ENCODE results near the gene GAPVD1. TPM values are rescaled to one million over a fixed set of nuclear protein-coding genes. Genes with fewer than 3 reads are reported as not detected.

The GAPVD1 gene
- total RNA-seq, 1 donor from 2014 or later = 43.5 TPM

DNA sequence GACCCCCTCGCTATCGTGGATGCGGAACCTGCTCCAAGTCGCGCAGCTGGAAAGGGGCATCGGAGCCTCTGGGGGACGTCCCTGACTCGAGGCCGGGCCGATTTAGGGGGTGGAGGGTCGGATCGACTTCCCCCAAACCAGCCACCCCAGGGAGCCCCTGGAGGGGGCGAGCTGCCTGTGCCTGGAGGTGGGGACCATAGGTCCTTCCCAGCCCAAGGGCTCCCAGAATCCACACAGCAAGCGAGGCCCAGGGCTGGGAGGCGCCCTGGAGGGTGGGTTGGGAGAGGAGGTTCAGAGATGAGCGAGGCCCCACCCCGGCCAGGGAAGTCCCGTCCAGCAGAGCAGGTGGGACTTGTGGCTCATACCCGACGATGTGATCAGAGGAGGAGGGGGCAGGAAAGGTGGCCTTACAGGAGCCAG is 147.6 kb downstream of the GAPVD1 start:
- no peak for DNase-seq (ENCODE audit: low spot score)
- H3K27ac Mint-ChIP-seq = no peak overlapping the region
- peaks cover 23% of the 10 kb centered on the region for H3K27me3 ChIP-seq
- no peak overlapping the region for H3K27ac ChIP-seq
- no peak overlapping the region for H3K4me3 ChIP-seq
- H3K4me1 Mint-ChIP-seq = peaks cover 24% of the 10 kb centered on the region
- H3K9ac ChIP-seq = no peak overlapping the region
- no peaks in the 10 kb centered on the region for H3K9me3 ChIP-seq (ENCODE audit: low read depth)
- H2AFZ ChIP-seq (replicated peaks) = no peak overlapping the region
- no peaks in the 10 kb centered on the region for H3K36me3 ChIP-seq
- no peak overlapping the region for H3K4me2 ChIP-seq
- peaks cover 18% of the 10 kb centered on the region for H3K27me3 Mint-ChIP-seq (ENCODE audit: insufficient read depth, low read depth)
- peak overlapping the region; percentile 81 for H3K4me3 Mint-ChIP-seq
- no peaks in the 10 kb centered on the region for H3K79me2 ChIP-seq (ENCODE audit: low read depth)
- H3F3A ChIP-seq (ENCODE audit: low read depth) = peaks cover 8% of the 10 kb centered on the region
- no peaks in the 10 kb centered on the region for H4K20me1 ChIP-seq (ENCODE audit: low read depth)
- no peaks in the 10 kb centered on the region for H3K9me3 Mint-ChIP-seq
- peaks cover 3% of the 10 kb centered on the region for H3K4me1 ChIP-seq
- peaks cover 5% of the 10 kb centered on the region for H3K36me3 Mint-ChIP-seq
- TF ChIP-seq EZH2phosphoT487 (IDR thresholded peaks at IDR 0.05) (no peak), EZH2 (IDR thresholded peaks at IDR 0.05) (no peak)
- TF ChIP-seq, protein P1, sequence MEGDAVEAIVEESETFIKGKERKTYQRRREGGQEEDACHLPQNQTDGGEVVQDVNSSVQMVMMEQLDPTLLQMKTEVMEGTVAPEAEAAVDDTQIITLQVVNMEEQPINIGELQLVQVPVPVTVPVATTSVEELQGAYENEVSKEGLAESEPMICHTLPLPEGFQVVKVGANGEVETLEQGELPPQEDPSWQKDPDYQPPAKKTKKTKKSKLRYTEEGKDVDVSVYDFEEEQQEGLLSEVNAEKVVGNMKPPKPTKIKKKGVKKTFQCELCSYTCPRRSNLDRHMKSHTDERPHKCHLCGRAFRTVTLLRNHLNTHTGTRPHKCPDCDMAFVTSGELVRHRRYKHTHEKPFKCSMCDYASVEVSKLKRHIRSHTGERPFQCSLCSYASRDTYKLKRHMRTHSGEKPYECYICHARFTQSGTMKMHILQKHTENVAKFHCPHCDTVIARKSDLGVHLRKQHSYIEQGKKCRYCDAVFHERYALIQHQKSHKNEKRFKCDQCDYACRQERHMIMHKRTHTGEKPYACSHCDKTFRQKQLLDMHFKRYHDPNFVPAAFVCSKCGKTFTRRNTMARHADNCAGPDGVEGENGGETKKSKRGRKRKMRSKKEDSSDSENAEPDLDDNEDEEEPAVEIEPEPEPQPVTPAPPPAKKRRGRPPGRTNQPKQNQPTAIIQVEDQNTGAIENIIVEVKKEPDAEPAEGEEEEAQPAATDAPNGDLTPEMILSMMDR (IDR thresholded peaks at IDR 0.05) = no peak

DNA sequence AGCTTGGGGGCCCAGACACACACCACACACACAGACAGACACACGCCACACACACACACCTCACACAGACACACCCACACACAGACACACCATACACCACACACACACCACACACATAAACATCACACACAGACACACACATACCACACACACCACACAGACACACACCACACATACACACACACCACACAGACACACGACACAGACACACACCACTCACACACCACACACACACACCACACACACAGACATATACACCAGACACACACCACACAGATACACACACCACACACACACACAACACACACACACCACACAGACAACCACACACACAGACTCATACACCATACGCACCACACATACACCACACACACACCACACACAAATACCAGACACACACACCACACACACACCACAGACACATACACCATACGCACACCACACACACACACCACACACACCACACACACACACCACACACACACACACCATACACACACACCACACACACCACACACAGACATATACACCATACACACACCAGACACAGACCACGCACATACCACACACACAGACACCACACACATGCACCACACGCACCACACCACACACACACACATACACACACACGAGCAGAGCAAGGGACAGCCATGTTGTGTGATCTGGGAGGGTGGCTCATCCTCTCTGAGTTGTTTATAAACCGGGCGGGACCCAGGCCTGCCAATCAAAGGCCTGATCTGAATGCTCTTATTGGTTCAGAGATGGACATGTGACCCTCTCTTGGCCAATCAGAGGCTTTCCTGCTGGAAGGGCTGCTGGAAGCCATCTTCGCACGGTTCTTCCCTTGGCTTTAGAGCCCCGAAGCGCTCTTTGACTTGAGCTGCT is 148.3 kb downstream of the GAPVD1 start:
- H3K9ac ChIP-seq = no peak overlapping the region
- no peak overlapping the region for H3K27ac ChIP-seq
- H3K36me3 ChIP-seq = no peaks in the 10 kb centered on the region
- Mint-ChIP-seq H3K4me1 (peaks cover 24% of the 10 kb centered on the region), H3K27ac (peak overlapping the region; percentile 4), H3K4me3 (peak overlapping the region; percentile 59), H3K9me3 (no peaks in the 10 kb centered on the region), H3K27me3 (ENCODE audit: insufficient read depth, low read depth) (peaks cover 18% of the 10 kb centered on the region), H3K36me3 (peaks cover 5% of the 10 kb centered on the region)
- no peaks in the 10 kb centered on the region for H4K20me1 ChIP-seq (ENCODE audit: low read depth)
- no peak overlapping the region for H3K4me2 ChIP-seq
- H3K4me1 ChIP-seq = peaks cover 3% of the 10 kb centered on the region
- H3F3A ChIP-seq (ENCODE audit: low read depth) = peaks cover 8% of the 10 kb centered on the region
- H3K27me3 ChIP-seq = peaks cover 23% of the 10 kb centered on the region
- H3K79me2 ChIP-seq (ENCODE audit: low read depth) = no peaks in the 10 kb centered on the region
- no peaks in the 10 kb centered on the region for H3K9me3 ChIP-seq (ENCODE audit: low read depth)
- H3K4me3 ChIP-seq = no peak overlapping the region
- peak; percentile 25 for DNase-seq (ENCODE audit: low spot score)
- no peak for TF ChIP-seq EZH2 (IDR thresholded peaks at IDR 0.05)
- TF ChIP-seq, protein P1 (IDR thresholded peaks at IDR 0.05) = no peak
- TF ChIP-seq EZH2phosphoT487 (IDR thresholded peaks at IDR 0.05) = no peak
- peak overlapping the region; percentile 57 for H2AFZ ChIP-seq (replicated peaks)

DNA sequence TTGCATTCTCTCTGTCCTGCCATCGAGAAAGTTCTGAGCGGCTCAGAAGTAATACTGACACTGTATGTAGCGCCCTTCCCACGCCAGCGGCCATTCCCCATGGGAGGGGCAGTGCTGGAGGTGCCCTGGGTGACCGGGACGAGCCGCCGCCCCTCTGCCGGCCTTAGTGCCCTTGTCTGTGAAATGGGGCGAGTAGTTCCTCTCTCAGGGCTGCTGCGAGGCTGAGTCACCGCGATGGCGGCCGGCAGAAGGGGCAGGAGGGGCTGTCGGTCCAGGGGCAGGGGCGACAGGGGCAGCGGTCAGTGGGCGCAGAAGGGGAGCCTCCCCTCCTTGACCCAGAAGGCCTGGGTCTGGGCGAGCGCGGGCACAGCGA is 148.9 kb downstream of the GAPVD1 start:
- no peak overlapping the region for H3K27ac ChIP-seq
- peaks cover 5% of the 10 kb centered on the region for H3K36me3 Mint-ChIP-seq
- no peak overlapping the region for H3K4me3 Mint-ChIP-seq
- peaks cover 18% of the 10 kb centered on the region for H3K27me3 Mint-ChIP-seq (ENCODE audit: insufficient read depth, low read depth)
- peaks cover 23% of the 10 kb centered on the region for H3K27me3 ChIP-seq
- peaks cover 8% of the 10 kb centered on the region for H3F3A ChIP-seq (ENCODE audit: low read depth)
- H4K20me1 ChIP-seq (ENCODE audit: low read depth) = no peaks in the 10 kb centered on the region
- no peak overlapping the region for H3K9ac ChIP-seq
- H3K4me3 ChIP-seq = no peak overlapping the region
- DNase-seq (ENCODE audit: low spot score) = no peak
- H3K27ac Mint-ChIP-seq = no peak overlapping the region
- H3K79me2 ChIP-seq (ENCODE audit: low read depth) = no peaks in the 10 kb centered on the region
- H3K9me3 ChIP-seq (ENCODE audit: low read depth) = no peaks in the 10 kb centered on the region
- H3K4me1 ChIP-seq = peaks cover 3% of the 10 kb centered on the region
- no peaks in the 10 kb centered on the region for H3K36me3 ChIP-seq
- H2AFZ ChIP-seq (replicated peaks) = peak overlapping the region; percentile 57
- H3K4me2 ChIP-seq = no peak overlapping the region
- no peaks in the 10 kb centered on the region for H3K9me3 Mint-ChIP-seq
- TF ChIP-seq, protein P1 (IDR thresholded peaks at IDR 0.05) = no peak
- TF ChIP-seq EZH2 (IDR thresholded peaks at IDR 0.05) (no peak), EZH2phosphoT487 (IDR thresholded peaks at IDR 0.05) (no peak)
- peaks cover 24% of the 10 kb centered on the region for H3K4me1 Mint-ChIP-seq
